ENCODE results near the gene PPP2R5C.

- TF ChIP-seq ZBTB7A (IDR thresholded peaks at IDR 0.05; ENCODE audit: low read depth) = no peak
- no peak for TF ChIP-seq TAF1 (IDR thresholded peaks at IDR 0.05; ENCODE audit: low read depth)
- TF ChIP-seq REST (IDR thresholded peaks at IDR 0.05; ENCODE audit: low read depth) = no peak
- TF ChIP-seq FOXM1 (IDR thresholded peaks at IDR 0.05; ENCODE audit: borderline replicate concordance, low read depth) = no peak
- no peak for TF ChIP-seq EP300 (IDR thresholded peaks at IDR 0.05; ENCODE audit: borderline replicate concordance)
- TF ChIP-seq CREB1 (IDR thresholded peaks at IDR 0.05; ENCODE audit: low read depth) = no peak
- TF ChIP-seq TEAD4 (IDR thresholded peaks at IDR 0.05) = no peak
- TF ChIP-seq EGR1 (IDR thresholded peaks at IDR 0.05) = no peak
- no peak for TF ChIP-seq NFIC (IDR thresholded peaks at IDR 0.05)
- TF ChIP-seq MAX (IDR thresholded peaks at IDR 0.05) = no peak
- no peak for TF ChIP-seq RAD21 (IDR thresholded peaks at IDR 0.05; ENCODE audit: low read depth)
- TF ChIP-seq USF1 (IDR thresholded peaks at IDR 0.05) = no peak
- no peak for TF ChIP-seq YY1 (IDR thresholded peaks at IDR 0.05; ENCODE audit: low read depth)
Observed at GRCh38 chr14:101853455-101854018, 92.0 kb downstream of the PPP2R5C start.
